GM21723 (cell line): ENCODE results near the gene ZNF217.
"Not testable (repeated sequence)": the region's sequence is repeated elsewhere in the genome, so short reads cannot be mapped to it uniquely, and the experiment has no call there.

Experiments
- ATAC-seq: cut with Tn5 transposase; IDR thresholded peaks from one replicate; pipeline ENCODE4 v1.9.1; 2021; ENCODE audit warnings: mild to moderate bottlenecking, moderate library complexity; ENCODE audit not compliant: unreplicated experiment

Gene ZNF217

GRCh38 chr20:53622247-53623133 is 28.9 kb upstream of the ZNF217 start:
- peak; percentile 35 for ATAC-seq

- peak; percentile 34 for ATAC-seq
Observed at GRCh38 chr20:53621482-53622246, 28.0 kb upstream of the ZNF217 start.

- not testable (repeated sequence) for ATAC-seq
Observed at GRCh38 chr20:53618490-53619000, 24.9 kb upstream of the ZNF217 start.

- no peak for ATAC-seq
Observed at GRCh38 chr20:53617791-53618489, 24.3 kb upstream of the ZNF217 start.

GRCh38 chr20:53616489-53616888 is 22.9 kb upstream of the ZNF217 start:
- not testable (repeated sequence) for ATAC-seq

- ATAC-seq = no peak
Observed at GRCh38 chr20:53613748-53614147, 20.1 kb upstream of the ZNF217 start.

GRCh38 chr20:53612289-53612688 is 18.6 kb upstream of the ZNF217 start:
- ATAC-seq = not testable (repeated sequence)

GRCh38 chr20:53611449-53611894 is 17.8 kb upstream of the ZNF217 start:
- peak; percentile 55 for ATAC-seq

GRCh38 chr20:53609491-53610445 is 16.1 kb upstream of the ZNF217 start:
- peak; percentile 42 for ATAC-seq

GRCh38 chr20:53608456-53609452 is 15.1 kb upstream of the ZNF217 start:
- ATAC-seq = no peak

- ATAC-seq = no peak
Observed at GRCh38 chr20:53608071-53608455, 14.4 kb upstream of the ZNF217 start.

- no peak for ATAC-seq
Observed at GRCh38 chr20:53606364-53606985, 12.8 kb upstream of the ZNF217 start.

GRCh38 chr20:53605401-53605800 is 11.8 kb upstream of the ZNF217 start:
- not testable (repeated sequence) for ATAC-seq

GRCh38 chr20:53604846-53605245 is 11.2 kb upstream of the ZNF217 start:
- ATAC-seq = not testable (repeated sequence)

GRCh38 chr20:53602661-53603060 is 9.0 kb upstream of the ZNF217 start:
- ATAC-seq = no peak

- no peak for ATAC-seq
Observed at GRCh38 chr20:53599910-53600632, 6.4 kb upstream of the ZNF217 start.

- no peak for ATAC-seq
Observed at GRCh38 chr20:53599378-53599777, 5.7 kb upstream of the ZNF217 start.

- ATAC-seq = no peak
Observed at GRCh38 chr20:53599044-53599362, 5.4 kb upstream of the ZNF217 start.
